ELF-1 (cell line): ENCODE results near the gene KIF26B.
"Not testable (repeated sequence)": the region's sequence is repeated elsewhere in the genome, so short reads cannot be mapped to it uniquely, and the experiment has no call there.

Source experiments
- DNase-seq: peaks from one replicate; pipeline ENCODE4 v3.0.0-alpha.2; 2016; ENCODE audit warnings: low read depth, low spot score

Gene KIF26B

GRCh38 chr1:245386297-245386971 is 231.6 kb downstream of the KIF26B start:
- no peak for DNase-seq

GRCh38 chr1:245388687-245389086 is 233.9 kb downstream of the KIF26B start:
- no peak for DNase-seq

DNA sequence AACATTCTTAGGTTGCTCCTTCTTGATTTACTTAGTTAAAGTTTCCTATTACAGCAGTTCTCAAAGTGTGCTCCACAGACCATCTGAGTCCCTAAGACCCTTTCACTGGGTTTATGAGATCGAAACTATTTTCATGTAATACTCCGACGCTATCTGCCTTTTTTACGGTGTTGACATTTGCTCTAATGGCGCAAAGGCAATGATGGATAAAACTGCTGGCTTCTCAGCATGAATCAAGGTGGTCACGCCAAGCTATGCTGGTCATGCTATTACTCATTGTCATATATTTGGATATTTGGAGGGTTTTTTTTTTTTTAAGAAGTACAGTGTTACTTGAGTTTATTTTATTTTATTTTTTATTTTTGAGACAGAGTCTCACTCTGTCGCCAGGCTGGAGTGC is 235.1 kb downstream of the KIF26B start:
- DNase-seq, result no peak

- no peak for DNase-seq
Observed at GRCh38 chr1:245390975-245391374, 236.2 kb downstream of the KIF26B start.

DNA sequence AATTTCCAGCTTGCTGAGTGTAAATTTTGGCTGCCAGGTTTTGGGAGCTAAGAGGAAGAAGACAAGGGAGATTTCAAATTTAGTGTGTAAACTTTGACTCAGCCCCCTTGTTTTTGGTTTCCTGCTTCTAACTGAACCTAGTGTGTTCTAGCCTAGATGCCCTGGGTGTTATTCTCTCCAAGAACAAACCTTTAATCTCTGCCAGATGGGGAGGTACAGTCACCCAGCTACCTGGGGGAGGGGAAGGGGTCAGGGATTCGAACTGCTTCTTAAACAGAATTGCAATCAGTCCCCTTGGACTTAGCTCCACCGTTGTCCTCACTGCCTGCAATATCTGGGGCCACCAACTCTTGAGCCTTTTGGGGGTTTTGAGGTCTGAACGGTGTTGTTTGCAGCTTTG is 238.9 kb downstream of the KIF26B start:
- no peak for DNase-seq

GRCh38 chr1:245395680-245396079 is 240.9 kb downstream of the KIF26B start:
- DNase-seq, result no peak

DNA sequence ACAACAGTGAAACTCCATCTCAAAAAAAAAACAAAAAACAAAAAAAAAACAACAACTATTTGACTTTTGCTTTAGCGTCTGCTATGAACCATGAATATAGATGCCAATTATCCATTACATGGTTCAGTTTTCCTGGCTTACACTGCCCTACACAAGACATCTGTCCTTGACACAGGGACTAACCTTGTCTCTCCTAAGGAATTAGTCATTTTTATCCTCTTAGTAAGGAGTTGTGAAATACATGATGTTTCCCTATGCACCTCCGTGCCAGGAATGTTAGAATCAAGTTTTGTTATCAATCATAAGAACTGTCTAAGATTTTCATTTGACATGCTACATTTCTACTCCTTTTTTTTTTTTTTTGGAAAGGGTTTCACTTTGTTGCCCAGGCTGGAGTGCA is 241.8 kb downstream of the KIF26B start:
- no peak for DNase-seq

GRCh38 chr1:245397771-245398170 is 243.0 kb downstream of the KIF26B start:
- no peak for DNase-seq

GRCh38 chr1:245398180-245398579 is 243.4 kb downstream of the KIF26B start:
- DNase-seq, result no peak

DNA sequence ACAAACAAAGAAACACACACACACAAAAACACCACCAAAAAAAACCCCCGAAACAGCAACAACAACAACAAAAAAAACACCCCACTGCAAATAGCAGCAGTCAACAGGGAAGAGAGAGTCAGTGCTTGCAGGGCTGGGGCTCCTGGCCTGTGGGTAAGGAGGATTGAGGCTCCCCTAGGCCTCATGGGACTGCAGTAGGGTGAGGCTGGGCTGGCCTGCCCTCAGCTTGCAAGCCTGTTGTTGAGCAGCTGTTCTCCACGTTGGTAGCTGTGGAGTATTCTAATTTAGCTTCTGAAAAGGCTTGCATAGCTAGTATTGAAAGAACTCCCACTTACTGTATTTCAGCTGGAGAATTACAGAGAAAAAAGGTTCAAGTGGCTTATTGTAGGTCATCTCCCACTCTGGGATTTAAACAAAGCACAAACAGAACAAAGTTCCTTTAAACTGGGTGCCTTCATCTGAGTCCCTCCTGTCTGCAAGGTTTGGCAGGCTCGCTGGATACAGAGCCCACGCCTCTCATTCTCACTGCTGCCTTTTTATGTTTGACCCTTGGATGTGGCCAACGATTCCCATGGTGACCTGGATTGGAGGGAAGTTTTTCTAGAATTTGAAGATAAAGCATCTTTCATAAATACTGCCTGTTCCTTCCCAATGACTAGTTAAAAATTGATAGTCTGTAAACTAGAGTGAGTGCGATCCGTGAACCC is 247.2 kb downstream of the KIF26B start:
- no peak for DNase-seq

DNA sequence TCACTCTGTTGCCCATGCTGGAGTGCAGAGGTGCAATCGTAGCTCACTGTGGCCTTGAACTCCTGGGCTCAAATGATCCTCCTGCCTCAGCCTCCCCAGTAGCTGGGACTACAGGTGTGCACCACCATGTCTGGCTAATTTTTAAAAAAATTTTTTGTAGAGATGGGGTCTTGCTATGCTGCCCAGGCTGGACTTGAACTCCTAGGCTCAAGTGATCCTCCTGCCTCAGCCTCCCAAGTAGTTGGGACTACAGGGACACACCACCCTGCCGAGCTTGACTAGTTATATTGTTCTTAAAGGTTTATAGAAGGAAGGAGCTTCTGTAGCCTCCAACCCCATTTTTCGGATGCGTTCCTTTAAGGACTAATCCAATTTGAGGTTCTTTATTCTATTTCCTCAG is 248.2 kb downstream of the KIF26B start:
- not testable (repeated sequence) for DNase-seq

DNA sequence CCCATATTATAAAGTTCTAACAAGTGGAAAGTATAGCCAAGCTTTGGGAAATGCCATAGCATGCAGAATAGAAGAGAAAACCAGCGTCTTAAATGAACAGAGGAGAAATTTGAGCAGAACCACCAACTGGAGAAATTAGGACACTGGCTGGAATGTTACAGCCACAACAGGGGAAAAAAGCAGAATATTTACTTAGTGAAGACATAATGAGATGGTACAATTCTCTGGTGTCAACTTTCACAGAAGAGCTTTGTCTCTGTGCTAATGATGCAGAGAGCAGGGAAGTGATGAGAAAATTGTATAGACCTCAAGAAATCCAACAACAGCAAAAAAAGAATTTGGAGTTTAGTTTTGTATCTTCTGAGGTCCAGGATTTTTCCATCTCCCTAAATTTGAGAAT is 249.7 kb downstream of the KIF26B start:
- no peak for DNase-seq

GRCh38 chr1:245404952-245405351 is 250.2 kb downstream of the KIF26B start:
- DNase-seq, result no peak

GRCh38 chr1:245406426-245406825 is 251.6 kb downstream of the KIF26B start:
- DNase-seq, result no peak

DNA sequence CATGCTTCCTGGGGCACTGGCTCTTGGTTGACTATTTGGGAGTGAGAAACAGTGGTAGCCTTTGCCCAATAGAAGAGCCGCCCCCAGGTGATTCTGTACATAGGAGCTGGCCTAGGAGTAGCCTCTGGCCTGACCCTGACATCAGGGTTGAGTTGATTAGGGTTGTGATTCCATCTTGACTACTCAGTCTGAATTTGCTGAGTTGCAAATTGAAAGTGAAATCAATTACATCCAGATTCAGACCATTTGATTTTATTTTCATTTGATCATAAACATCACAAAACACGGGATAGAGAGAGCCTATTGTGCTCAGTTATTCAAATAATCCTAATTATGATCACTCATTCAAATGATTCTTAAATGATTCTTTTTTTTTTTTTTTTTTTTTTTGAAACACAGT is 253.2 kb downstream of the KIF26B start:
- no peak for DNase-seq

- no peak for DNase-seq
Observed at GRCh38 chr1:245409341-245410195, 254.8 kb downstream of the KIF26B start.

GRCh38 chr1:245411245-245412036 is 256.7 kb downstream of the KIF26B start:
- no peak for DNase-seq

- DNase-seq, result no peak
Observed at GRCh38 chr1:245412306-245412705, 257.5 kb downstream of the KIF26B start.

DNA sequence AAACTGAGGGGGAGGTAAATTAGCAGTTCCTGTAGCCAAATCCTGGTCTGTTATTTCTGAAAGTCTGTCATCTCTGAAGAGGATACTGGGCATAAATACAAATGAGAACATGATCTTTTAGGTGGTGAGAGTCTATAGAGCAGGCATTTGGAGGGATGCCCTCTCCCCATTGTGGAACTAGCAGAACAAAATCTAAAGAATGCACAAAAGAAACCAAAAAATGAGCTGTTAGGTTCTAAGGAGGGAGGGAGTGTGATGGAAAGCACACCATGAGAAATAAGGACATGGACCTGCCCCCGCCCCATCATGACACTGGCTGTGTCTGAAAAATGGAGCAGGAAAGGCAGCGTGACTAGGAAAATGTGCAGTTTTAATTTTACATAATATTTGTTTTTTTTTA is 262.0 kb downstream of the KIF26B start:
- no peak for DNase-seq

DNA sequence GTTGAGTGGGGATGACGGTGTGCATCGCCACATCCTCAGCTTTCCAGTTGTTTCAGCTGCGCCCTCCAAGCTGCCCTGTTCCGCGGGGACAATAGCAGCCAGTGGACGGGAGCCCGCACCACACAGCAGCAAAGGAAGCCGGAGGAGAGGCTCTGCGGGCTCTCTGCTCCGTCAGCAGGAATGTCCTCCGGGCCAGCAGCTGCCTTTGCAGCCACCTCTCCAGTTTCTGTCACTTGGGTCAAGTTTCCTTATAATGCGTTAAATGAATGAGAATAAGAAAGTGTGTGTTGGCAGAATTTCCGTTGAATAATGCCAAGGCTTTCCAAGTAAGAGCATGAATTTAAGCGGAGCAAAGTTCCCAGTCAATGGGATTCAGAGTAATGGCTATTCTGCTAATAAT is 263.3 kb downstream of the KIF26B start:
- no peak for DNase-seq

DNA sequence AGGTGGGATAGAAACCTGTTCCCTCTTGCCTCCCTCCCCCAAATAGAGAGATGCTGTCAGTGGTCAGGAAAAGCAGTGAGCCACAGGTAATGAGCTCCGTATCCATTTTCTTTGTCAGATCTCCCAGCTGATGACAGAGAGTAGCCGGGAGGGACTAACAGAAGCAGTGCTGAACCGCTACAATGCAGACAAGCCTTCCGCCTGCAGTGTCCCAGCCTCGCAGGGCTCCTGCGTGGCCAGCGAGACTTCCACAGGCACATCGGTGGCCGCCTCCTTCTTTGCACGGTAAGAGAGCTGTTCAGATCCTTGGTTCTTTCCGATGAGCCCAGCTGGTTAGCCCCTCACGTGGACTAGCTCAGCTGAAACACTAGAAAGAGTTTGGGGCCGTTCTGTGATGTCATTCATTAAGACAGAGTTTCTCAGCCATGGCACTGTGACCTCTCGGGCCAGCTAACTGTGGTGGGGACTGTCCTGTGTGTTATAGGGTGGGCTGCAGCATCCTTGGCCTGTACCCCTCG is 264.7 kb downstream of the KIF26B start:
- DNase-seq, result no peak
